Glutamatergic neuron (in vitro differentiated cells): ENCODE measurements around the gene WDR27. TPM values are rescaled to one million over a fixed set of nuclear protein-coding genes. Genes with fewer than 3 reads are reported as not detected.

ENCODE experiments used
- DNase-seq: peaks from one replicate; pipeline ENCODE4 v3.0.0; 2022
- H3K27ac Mint-ChIP-seq: one replicate; pipeline ENCODE4 v1.8.0; 2020; ENCODE audit warnings: mild to moderate bottlenecking, mixed read lengths, inconsistent platforms; ENCODE audit not compliant: unreplicated experiment
- H3K27me3 Mint-ChIP-seq: one replicate; pipeline ENCODE4 v1.8.0; 2020; ENCODE audit warnings: mild to moderate bottlenecking, moderate library complexity, mixed read lengths, inconsistent platforms; ENCODE audit not compliant: unreplicated experiment
- H3K36me3 Mint-ChIP-seq: one replicate; pipeline ENCODE4 v1.8.0; 2020; ENCODE audit warnings: mild to moderate bottlenecking, mixed read lengths, inconsistent platforms; ENCODE audit not compliant: unreplicated experiment
- H3K4me1 Mint-ChIP-seq: one replicate; pipeline ENCODE4 v1.8.0; 2020; ENCODE audit warnings: mild to moderate bottlenecking, low read depth, mixed read lengths, inconsistent platforms; ENCODE audit not compliant: unreplicated experiment
- H3K4me3 Mint-ChIP-seq: one replicate; pipeline ENCODE4 v1.8.0; 2020; ENCODE audit warnings: mild to moderate bottlenecking, mixed read lengths, inconsistent platforms; ENCODE audit not compliant: unreplicated experiment
- H3K9me3 Mint-ChIP-seq: one replicate; pipeline ENCODE4 v1.8.0; 2020; ENCODE audit warnings: mild to moderate bottlenecking, moderate library complexity, mixed read lengths, inconsistent platforms; ENCODE audit not compliant: unreplicated experiment
- total RNA-seq: library from RNA; stranded (reverse); fragmentation: NEBNext Ultra II Directional; extraction: Animal tissue kit (Norgen Biotek cat#: 25700); gene quantifications from one replicate; pipeline ENCODE4 v1.2.1, GENCODE V29; 2021; ENCODE audit not compliant: unreplicated experiment
- TF ChIP-seq, protein P1 (sequence below): fragments of 200-600 bp; sonication (generic); IDR thresholded peaks from one replicate; pipeline ENCODE4 v1.5.0; 2021; ENCODE audit not compliant: partially characterized antibody, unreplicated experiment

The WDR27 gene
- total RNA-seq, 1 donor from 2014 or later, result 64.8 TPM

DNA sequence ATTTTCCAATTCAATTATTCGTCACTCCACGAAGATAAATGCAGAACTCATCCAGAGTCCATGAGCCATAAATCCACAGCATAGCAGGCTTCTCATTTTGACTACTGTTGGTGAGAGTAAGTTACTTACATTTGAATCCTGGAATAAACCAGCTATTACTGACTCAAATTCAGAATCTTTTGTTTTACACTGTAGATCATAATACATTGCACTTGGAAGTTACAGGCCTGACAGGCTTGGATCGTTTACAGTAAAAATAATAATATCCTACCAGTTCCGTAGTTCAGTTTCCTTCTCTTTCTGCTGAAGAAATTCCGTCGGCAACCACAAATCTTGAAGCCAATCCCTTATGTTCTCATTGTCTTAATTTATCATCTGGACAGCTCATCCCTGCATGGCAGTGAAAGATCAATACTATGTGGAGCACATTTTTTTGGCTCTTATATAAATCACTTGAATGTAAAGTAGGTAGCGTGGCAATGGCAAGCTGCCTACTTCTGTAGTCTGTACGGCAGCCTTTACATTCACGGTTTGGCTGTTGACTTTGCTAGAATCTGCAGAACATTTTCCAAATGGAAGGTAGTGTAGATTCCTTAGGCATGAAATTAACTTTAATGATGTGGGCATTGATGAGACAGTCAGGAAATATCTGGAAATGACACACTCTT, 142.9 kb downstream of the WDR27 start:
- H3K9me3 Mint-ChIP-seq, result peaks cover 3% of the 10 kb centered on the region
- H3K27ac Mint-ChIP-seq, result no peak overlapping the region
- DNase-seq, result no peak
- no peaks in the 10 kb centered on the region for H3K27me3 Mint-ChIP-seq
- peaks cover 3% of the 10 kb centered on the region for H3K4me1 Mint-ChIP-seq
- TF ChIP-seq, protein P1, sequence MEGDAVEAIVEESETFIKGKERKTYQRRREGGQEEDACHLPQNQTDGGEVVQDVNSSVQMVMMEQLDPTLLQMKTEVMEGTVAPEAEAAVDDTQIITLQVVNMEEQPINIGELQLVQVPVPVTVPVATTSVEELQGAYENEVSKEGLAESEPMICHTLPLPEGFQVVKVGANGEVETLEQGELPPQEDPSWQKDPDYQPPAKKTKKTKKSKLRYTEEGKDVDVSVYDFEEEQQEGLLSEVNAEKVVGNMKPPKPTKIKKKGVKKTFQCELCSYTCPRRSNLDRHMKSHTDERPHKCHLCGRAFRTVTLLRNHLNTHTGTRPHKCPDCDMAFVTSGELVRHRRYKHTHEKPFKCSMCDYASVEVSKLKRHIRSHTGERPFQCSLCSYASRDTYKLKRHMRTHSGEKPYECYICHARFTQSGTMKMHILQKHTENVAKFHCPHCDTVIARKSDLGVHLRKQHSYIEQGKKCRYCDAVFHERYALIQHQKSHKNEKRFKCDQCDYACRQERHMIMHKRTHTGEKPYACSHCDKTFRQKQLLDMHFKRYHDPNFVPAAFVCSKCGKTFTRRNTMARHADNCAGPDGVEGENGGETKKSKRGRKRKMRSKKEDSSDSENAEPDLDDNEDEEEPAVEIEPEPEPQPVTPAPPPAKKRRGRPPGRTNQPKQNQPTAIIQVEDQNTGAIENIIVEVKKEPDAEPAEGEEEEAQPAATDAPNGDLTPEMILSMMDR, result no peak
- no peak overlapping the region for H3K4me3 Mint-ChIP-seq
- peaks cover 16% of the 10 kb centered on the region for H3K36me3 Mint-ChIP-seq

DNA sequence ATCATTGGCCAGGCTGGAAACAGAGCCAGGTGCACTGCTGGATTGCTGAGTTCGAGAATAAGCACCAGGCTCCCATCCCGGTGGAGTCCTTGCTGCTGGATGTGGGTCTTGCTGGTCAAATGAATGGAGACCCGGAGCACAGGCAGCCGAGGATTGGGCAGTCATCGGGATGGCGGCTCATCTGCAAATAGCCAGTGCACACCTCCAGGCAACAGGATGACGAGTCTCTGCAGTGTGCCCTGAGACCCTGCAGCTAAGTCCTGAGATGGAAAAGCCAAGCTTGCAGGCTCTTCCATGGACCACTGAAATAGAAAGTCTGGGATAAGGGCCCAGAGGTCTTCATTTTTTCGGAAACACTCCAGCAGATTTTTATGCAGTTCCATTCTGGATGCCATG, 143.5 kb downstream of the WDR27 start:
- DNase-seq, result no peak
- Mint-ChIP-seq H3K27ac (no peak overlapping the region), H3K4me1 (peaks cover 3% of the 10 kb centered on the region), H3K36me3 (peaks cover 16% of the 10 kb centered on the region), H3K27me3 (no peaks in the 10 kb centered on the region), H3K4me3 (no peak overlapping the region), H3K9me3 (peaks cover 3% of the 10 kb centered on the region)
- TF ChIP-seq, protein P1, result no peak

DNA sequence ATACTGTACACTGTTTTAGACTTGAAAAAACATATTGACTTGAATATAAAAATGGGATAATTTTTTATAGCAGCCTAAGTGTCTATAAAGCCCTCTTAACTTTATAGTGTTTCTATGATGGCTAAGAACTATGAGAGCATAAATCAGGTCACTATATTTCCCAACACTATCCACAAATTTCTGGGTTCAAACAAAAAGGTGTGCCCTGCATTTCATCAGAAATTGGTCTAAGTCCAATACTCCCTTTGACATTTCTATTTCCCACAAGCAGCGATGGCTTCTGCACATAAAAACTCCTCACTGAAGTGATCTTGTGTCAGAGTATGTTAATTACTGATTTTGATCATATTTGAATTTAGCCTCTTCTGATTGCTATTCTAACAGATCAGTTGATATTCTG, 143.9 kb downstream of the WDR27 start:
- H3K9me3 Mint-ChIP-seq, result peaks cover 5% of the 10 kb centered on the region
- peaks cover 16% of the 10 kb centered on the region for H3K36me3 Mint-ChIP-seq
- H3K4me3 Mint-ChIP-seq, result no peak overlapping the region
- H3K27me3 Mint-ChIP-seq, result no peaks in the 10 kb centered on the region
- TF ChIP-seq, protein P1, result no peak
- peaks cover 6% of the 10 kb centered on the region for H3K4me1 Mint-ChIP-seq
- H3K27ac Mint-ChIP-seq, result no peak overlapping the region
- DNase-seq, result no peak

DNA sequence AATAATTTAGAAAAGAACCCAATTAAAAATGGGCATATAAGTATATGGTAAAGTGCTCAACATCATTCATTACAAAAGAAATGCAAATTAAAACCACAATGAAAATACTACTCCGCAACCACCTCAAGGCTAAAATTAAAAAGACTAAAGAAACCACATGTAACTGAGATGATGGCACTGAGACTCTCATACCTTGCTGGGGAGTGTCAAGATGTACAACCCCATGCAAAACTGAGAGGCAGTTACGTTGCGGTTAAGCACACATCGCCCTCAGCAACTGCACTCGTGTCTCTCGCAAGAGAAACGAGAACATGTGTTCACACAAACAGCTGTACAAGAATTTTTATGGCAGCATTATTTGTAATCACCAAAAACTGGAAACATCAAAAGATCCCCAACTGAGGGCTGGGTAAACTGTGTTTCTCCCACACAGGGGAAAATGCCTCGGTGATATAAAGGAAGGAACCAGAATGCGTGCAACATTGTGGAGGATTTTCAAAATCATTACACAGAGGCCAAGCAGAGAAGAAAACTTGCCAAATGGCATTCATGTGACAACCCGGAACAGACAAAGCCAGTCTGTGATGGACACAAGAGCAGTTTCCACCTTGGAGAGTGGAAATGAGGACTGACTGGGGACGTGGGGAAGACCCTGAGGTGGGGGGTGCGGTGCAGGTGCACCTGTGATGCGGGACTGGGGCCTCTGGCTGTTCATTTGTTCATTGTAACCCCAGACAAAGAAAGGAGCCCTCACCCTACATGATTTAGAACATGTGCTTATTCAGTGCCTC, 144.9 kb downstream of the WDR27 start:
- no peak overlapping the region for H3K4me3 Mint-ChIP-seq
- H3K36me3 Mint-ChIP-seq, result peaks cover 9% of the 10 kb centered on the region
- peaks cover 2% of the 10 kb centered on the region for H3K27me3 Mint-ChIP-seq
- peaks cover 13% of the 10 kb centered on the region for H3K4me1 Mint-ChIP-seq
- H3K9me3 Mint-ChIP-seq, result peaks cover 7% of the 10 kb centered on the region
- no peak overlapping the region for H3K27ac Mint-ChIP-seq
- TF ChIP-seq, protein P1, result no peak
- DNase-seq, result no peak

DNA sequence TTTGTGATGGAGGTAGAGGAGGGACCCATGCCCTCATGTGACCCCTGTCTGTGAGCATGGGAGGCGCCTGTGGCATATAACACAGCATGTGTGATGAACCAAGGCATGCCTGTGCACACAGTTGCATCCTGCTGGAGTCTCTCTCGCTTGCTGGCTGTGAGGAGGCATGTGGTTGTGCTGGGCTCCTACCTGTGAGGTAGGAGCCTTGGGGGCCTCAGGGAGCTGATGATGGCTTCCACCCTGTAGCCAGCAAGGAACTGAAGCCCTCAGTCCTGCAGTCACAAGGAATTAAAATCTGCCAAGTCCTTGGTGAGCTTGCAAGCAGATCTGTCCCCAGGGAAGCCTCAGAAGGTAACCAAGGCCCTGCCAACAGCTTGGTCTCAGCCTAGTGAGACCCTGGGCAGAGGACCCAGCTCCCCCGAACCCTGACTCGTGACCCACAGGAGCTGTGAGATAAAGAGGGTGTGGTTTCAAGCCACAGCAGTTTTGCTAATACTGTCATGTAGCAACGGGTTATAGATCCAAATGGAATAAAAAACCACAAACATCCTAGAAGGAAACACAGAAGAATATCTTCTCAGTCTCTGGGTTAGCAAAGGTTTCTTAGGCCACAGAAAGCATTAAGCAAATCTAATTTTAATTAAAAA, 145.7 kb downstream of the WDR27 start:
- TF ChIP-seq, protein P1, result no peak
- H3K4me1 Mint-ChIP-seq, result peaks cover 13% of the 10 kb centered on the region
- H3K9me3 Mint-ChIP-seq, result peaks cover 6% of the 10 kb centered on the region
- H3K4me3 Mint-ChIP-seq, result no peak overlapping the region
- DNase-seq, result no peak
- H3K27me3 Mint-ChIP-seq, result peaks cover 2% of the 10 kb centered on the region
- peaks cover 6% of the 10 kb centered on the region for H3K36me3 Mint-ChIP-seq
- H3K27ac Mint-ChIP-seq, result no peak overlapping the region
